HepG2 (cell line): Measurements from ENCODE around the gene CREB1. TPM values are rescaled to one million over a fixed set of nuclear protein-coding genes. Genes with fewer than 3 reads are reported as not detected.

Experiments used
- ARNTL ChIP-seq: sonication (generic); formaldehyde crosslinking; IDR thresholded peaks from 2 replicates; pipeline ENCODE4 v1.4.0; 2020; ENCODE audit warnings: mild to moderate bottlenecking, missing genetic modification reagents
- ATM ChIP-seq: fragments of 450-650 bp; IDR thresholded peaks from 2 replicates; pipeline ENCODE4 v1.7.1; 2017; ENCODE audit warnings: mild to moderate bottlenecking, borderline replicate concordance
- ATRX ChIP-seq: sonication (generic); formaldehyde crosslinking; IDR thresholded peaks from 2 replicates; pipeline ENCODE4 v1.4.0; 2020; ENCODE audit warnings: missing genetic modification reagents, borderline replicate concordance
- RERE ChIP-seq: IDR thresholded peaks from 2 replicates; pipeline ENCODE4 v1.6.1; 2016; ENCODE audit warnings: low read depth, missing genetic modification reagents, missing compliant biosample characterization
- SRSF4 ChIP-seq: fragments of 200-400 bp; formaldehyde crosslinking; IDR thresholded peaks from one replicate; pipeline ENCODE4 v1.6.1; 2018; ENCODE audit warnings: mild to moderate bottlenecking, low read depth, low read length, moderate library complexity; ENCODE audit not compliant: poor library complexity, severe bottlenecking
- TBX3 ChIP-seq: fragments of 450-650 bp; IDR thresholded peaks from 2 replicates; pipeline ENCODE4 v1.6.1; 2017; ENCODE audit warnings: antibody characterized with exemption, mild to moderate bottlenecking, inconsistent platforms, borderline replicate concordance
- ZBTB1 ChIP-seq: sonication (generic); formaldehyde crosslinking; IDR thresholded peaks from 2 replicates; pipeline ENCODE4 v1.4.0; 2020; ENCODE audit warnings: missing genetic modification reagents, borderline replicate concordance
- ZC3H13 ChIP-seq: sonication (generic); formaldehyde crosslinking; IDR thresholded peaks from 2 replicates; pipeline ENCODE4 v1.8.1; 2023; ENCODE audit warnings: mild to moderate bottlenecking, missing genetic modification reagents, moderate library complexity
- ZNF101 ChIP-seq: sonication (generic); formaldehyde crosslinking; IDR thresholded peaks from 2 replicates; pipeline ENCODE4 v1.4.0; 2020; ENCODE audit warnings: mild to moderate bottlenecking, low read depth, missing genetic modification reagents, borderline replicate concordance
- ZNF275 ChIP-seq: sonication (generic); formaldehyde crosslinking; IDR thresholded peaks from 2 replicates; pipeline ENCODE4 v1.8.0; 2022; ENCODE audit warnings: missing genetic modification reagents, mild to moderate bottlenecking, inconsistent platforms, borderline replicate concordance
- ZNF292 ChIP-seq: sonication (generic); formaldehyde crosslinking; IDR thresholded peaks from 2 replicates; pipeline ENCODE4 v1.8.1; 2022; ENCODE audit warnings: mild to moderate bottlenecking, low read depth, missing genetic modification reagents, borderline replicate concordance
- ZNF3 ChIP-seq: IDR thresholded peaks from 2 replicates; pipeline ENCODE4 v1.7.0; 2017; ENCODE audit warnings: inconsistent platforms
- ZNF329 ChIP-seq: sonication (generic); formaldehyde crosslinking; IDR thresholded peaks from 2 replicates; pipeline ENCODE4 v1.9.0; 2021; ENCODE audit warnings: low read depth, mild to moderate bottlenecking, missing genetic modification reagents
- ZNF451 ChIP-seq: sonication (generic); formaldehyde crosslinking; IDR thresholded peaks from 2 replicates; pipeline ENCODE4 v1.5.0; 2020; ENCODE audit warnings: mild to moderate bottlenecking, missing genetic modification reagents
- ZNF547 ChIP-seq: sonication (generic); formaldehyde crosslinking; IDR thresholded peaks from 2 replicates; pipeline ENCODE4 v1.5.1; 2020; ENCODE audit warnings: mild to moderate bottlenecking, missing genetic modification reagents
- ZNF660 ChIP-seq: sonication (generic); formaldehyde crosslinking; IDR thresholded peaks from 2 replicates; pipeline ENCODE4 v1.5.1; 2020; ENCODE audit warnings: mild to moderate bottlenecking, low read depth, missing genetic modification reagents, borderline replicate concordance
- ZNF782 ChIP-seq: sonication (generic); formaldehyde crosslinking; IDR thresholded peaks from 2 replicates; pipeline ENCODE4 v1.4.0; 2020; ENCODE audit warnings: missing genetic modification reagents, mild to moderate bottlenecking, borderline replicate concordance
- polyA plus RNA-seq, 8 experiments: library from polyadenylated mRNA; depleted of rRNA in 3 of 8; stranded (reverse) in 7 of 8; unstranded in 1 of 8; fragments of >200 nt; fragmentation: Illumina TruSeq in 4 of 8; extraction: Trizol in 4 of 8; gene quantifications; 2 replicates each; pipeline versions ENCODE4 v1.2.1 to v1.2.3, GENCODE V29; 2011 to 2016; ENCODE audit warnings: low read depth in 4 of 8, missing spikeins in 1 of 8, mixed read lengths in 1 of 8; ENCODE audit not compliant: insufficient read depth in 1 of 8
- total RNA-seq, 5 experiments: library from RNA; depleted of rRNA; stranded (reverse); fragments of >200 nt; fragmentation: Illumina TruSeq; extraction: Trizol; gene quantifications; 2 replicates each; pipeline ENCODE4 v1.2.3, GENCODE V29; 2016; ENCODE audit warnings: low read depth in 1 of 5
- TF ChIP-seq, protein P1 (sequence below): sonication (generic); formaldehyde crosslinking; conservative IDR thresholded peaks from 2 replicates; pipeline ENCODE4 v1.5.0; 2020; ENCODE audit warnings: missing genetic modification reagents
- TF ChIP-seq, protein P2 (sequence below): sonication (generic); formaldehyde crosslinking; IDR thresholded peaks from 2 replicates; pipeline ENCODE4 v1.4.0; 2020; ENCODE audit warnings: missing genetic modification reagents

CREB1 gene
- total and polyA plus RNA-seq, 2 of the 13 experiments (the other 11 are each of a cell fraction or from before 2014, with no cell fraction given), result 51.8 to 51.9 TPM

DNA sequence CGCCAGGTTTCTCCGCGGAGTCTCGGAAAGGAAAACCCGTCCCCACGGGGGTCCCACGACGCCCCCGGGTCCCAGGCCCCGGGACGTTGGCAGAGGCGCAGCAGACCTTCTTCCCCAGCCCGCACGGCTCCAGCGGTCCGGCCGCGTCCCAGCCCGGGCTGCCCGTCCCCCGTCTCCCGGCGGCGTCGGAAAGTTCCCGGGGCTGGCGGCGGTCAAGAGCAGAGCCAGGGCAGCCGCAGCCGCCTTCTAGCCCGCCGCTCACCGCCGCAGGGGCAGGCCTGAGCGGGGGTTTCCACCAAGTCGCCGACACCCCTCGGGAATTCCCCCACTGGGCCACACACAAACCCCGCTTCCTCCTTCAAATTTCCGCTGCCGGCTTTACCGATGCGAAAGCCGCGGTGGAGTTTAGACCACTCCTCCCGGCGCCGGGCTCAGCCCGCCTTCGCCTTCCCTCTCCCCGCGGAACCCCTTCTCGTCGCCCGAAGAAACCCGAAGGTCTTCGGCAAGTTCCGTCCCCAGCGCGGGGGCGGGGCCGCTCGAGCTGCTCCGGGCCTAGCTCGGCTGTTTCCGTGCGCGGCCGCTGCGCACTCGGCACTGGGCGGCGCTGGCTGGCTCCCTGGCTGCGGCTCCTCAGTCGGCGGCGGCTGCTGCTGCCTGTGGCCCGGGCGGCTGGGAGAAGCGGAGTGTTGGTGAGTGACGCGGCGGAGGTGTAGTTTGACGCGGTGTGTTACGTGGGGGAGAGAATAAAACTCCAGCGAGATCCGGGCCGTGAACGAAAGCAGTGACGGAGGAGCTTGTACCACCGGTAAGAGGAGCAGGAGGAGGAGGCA is at the start of gene CREB1 (continued):
- TF ChIP-seq RERE (CRISPR knock-in tag) (0 out of 2 replicates have a peak, but pooled peaks have one; percentile 11), ZNF292 (CRISPR knock-in tag) (no peak; the same call in 1 of the 2 replicates), ZNF3 (CRISPR knock-in tag) (no peak), ZNF101 (CRISPR knock-in tag) (no peak), ZC3H13 (CRISPR knock-in tag) (no peak), ZNF660 (CRISPR knock-in tag) (no peak), ZNF329 (peak; percentile 91), TBX3 (no peak), ZNF275 (CRISPR knock-in tag) (peak; percentile 84; the same call in 1 of the 2 replicates), ATRX (CRISPR knock-in tag) (no peak), SRSF4 (no peak), ZNF451 (CRISPR knock-in tag) (peak; percentile 92), ARNTL (CRISPR knock-in tag) (peak; percentile 78; the same call in 1 of the 2 replicates), ZNF782 (CRISPR knock-in tag) (peak; percentile 94), ATM (no peak), ZBTB1 (CRISPR knock-in tag) (no peak), ZNF547 (CRISPR knock-in tag) (peak; percentile 70)
- TF ChIP-seq, protein P1, sequence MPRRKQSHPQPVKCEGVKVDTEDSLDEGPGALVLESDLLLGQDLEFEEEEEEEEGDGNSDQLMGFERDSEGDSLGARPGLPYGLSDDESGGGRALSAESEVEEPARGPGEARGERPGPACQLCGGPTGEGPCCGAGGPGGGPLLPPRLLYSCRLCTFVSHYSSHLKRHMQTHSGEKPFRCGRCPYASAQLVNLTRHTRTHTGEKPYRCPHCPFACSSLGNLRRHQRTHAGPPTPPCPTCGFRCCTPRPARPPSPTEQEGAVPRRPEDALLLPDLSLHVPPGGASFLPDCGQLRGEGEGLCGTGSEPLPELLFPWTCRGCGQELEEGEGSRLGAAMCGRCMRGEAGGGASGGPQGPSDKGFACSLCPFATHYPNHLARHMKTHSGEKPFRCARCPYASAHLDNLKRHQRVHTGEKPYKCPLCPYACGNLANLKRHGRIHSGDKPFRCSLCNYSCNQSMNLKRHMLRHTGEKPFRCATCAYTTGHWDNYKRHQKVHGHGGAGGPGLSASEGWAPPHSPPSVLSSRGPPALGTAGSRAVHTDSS (CRISPR knock-in tag), result no peak
- TF ChIP-seq, protein P2, sequence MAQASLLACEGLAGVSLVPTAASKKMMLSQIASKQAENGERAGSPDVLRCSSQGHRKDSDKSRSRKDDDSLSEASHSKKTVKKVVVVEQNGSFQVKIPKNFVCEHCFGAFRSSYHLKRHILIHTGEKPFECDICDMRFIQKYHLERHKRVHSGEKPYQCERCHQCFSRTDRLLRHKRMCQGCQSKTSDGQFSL (CRISPR knock-in tag), result no peak
